K562 (cell line): ENCODE data around the gene TRIP10. TPM values are rescaled to one million over a fixed set of nuclear protein-coding genes. Genes with fewer than 3 reads are reported as not detected.

Experiments used
- ATAC-seq: fragments of 200-7000 bp; cut with Tn5 transposase; 3 replicates; pipeline ENCODE4 v1.9.1; 2020; ENCODE audit warnings: moderate library complexity
- BruUV-seq: library from RNA; stranded (reverse); fragments of 400-500 nt; replicated peaks from 2 replicates; lab custom pipeline; 2021; lab: Mats Ljungman, UMichigan
- CTCF ChIA-PET: fragments of 300-600 bp; formaldehyde crosslinking; extraction: SDS; loops from one replicate; lab custom pipeline; 2021; ENCODE audit warnings: low intra/inter-chr PET ratio; lab: Yijun Ruan, JAX
- POLR2A ChIA-PET: fragments of 300-600, 350-650 bp; sonication (Branson Sonifier 250); formaldehyde crosslinking; extraction: SDS; loops from one replicate; lab custom pipeline; 2021; ENCODE audit warnings: antibody characterized with exemption, inconsistent platforms; lab: Yijun Ruan, JAX
- DNase-seq, 4 experiments: peaks; one replicate each; pipeline versions ENCODE4 v3.0.0 to v3.0.0-alpha.2; 2011 to 2018; ENCODE audit warnings: low spot score in 3 of 4, mixed read lengths in 3 of 4; ENCODE audit errors: extremely low read depth in 1 of 4
- FAIRE-seq: peaks from 2 replicates; lab custom pipeline; 2011; peaks lifted over from hg19 to GRCh38; lab: Jason Lieb, UNC
- H2AFZ ChIP-seq: 2 replicates; pipeline ENCODE4 v1.6.0; 2011; ENCODE audit warnings: low read depth, low read length, control low read depth, inconsistent platforms
- H3K27ac ChIP-seq: fragments of 200-600 bp; 3 replicates; pipeline ENCODE4 v1.8.0; 2011; ENCODE audit warnings: low read depth, mild to moderate bottlenecking, control low read depth, inconsistent platforms, low read length, moderate library complexity, mixed read lengths; ENCODE audit errors: extremely low read depth
- H3K27me3 ChIP-seq, 2 experiments: fragments of 300-600 bp in 1 of 2; 2 replicates in 1 of 2; 3 replicates in 1 of 2; pipeline versions ENCODE4 v1.6.0 to v1.8.0; 2011; ENCODE audit warnings: inconsistent platforms in 2 of 2, low read length in 2 of 2, mild to moderate bottlenecking in 1 of 2, mixed read lengths in 1 of 2, moderate library complexity in 1 of 2; ENCODE audit not compliant: control insufficient read depth in 2 of 2, insufficient read depth in 2 of 2
- H3K36me3 ChIP-seq: fragments of 300-600 bp; 3 replicates; pipeline ENCODE4 v1.8.0; 2011; ENCODE audit warnings: mild to moderate bottlenecking, low read length, inconsistent platforms; ENCODE audit not compliant: control insufficient read depth, insufficient read depth
- H3K4me1 ChIP-seq, 2 experiments: fragments of 200-600 bp in 1 of 2; replicated peaks in 1 of 2; 2 replicates in 1 of 2; 3 replicates in 1 of 2; pipeline versions ENCODE4 v1.5.1 to v1.8.0; 2011; ENCODE audit warnings: inconsistent platforms in 2 of 2, low read length in 2 of 2, mild to moderate bottlenecking in 1 of 2, mixed read lengths in 1 of 2, moderate library complexity in 1 of 2; ENCODE audit not compliant: control insufficient read depth in 2 of 2, insufficient read depth in 2 of 2
- H3K4me2 ChIP-seq: 2 replicates; pipeline ENCODE4 v1.6.1; 2011; ENCODE audit warnings: low read length, control low read depth, inconsistent platforms, mixed read lengths; ENCODE audit not compliant: insufficient read depth
- H3K4me3 ChIP-seq: fragments of 200-600 bp; sonication (generic), shearing (Covaris generic); 2 replicates; pipeline ENCODE4 v1.5.1; 2016; ENCODE audit warnings: control low read depth, inconsistent platforms
- H3K79me2 ChIP-seq: fragments of 200-600 bp; 3 replicates; pipeline ENCODE4 v1.8.0; 2011; ENCODE audit warnings: low read length, inconsistent platforms; ENCODE audit not compliant: control insufficient read depth, insufficient read depth
- H3K9ac ChIP-seq, 2 experiments: 2 replicates each; pipeline versions ENCODE4 v1.6.0 to v1.6.1; 2011; ENCODE audit warnings: low read depth in 2 of 2, low read length in 2 of 2, control low read depth in 1 of 2, inconsistent platforms in 1 of 2, mild to moderate bottlenecking in 1 of 2, mixed read lengths in 1 of 2; ENCODE audit not compliant: insufficient read depth in 1 of 2
- H3K9me1 ChIP-seq: one replicate; pipeline ENCODE4 v1.6.0; 2011; ENCODE audit warnings: inconsistent platforms, mild to moderate bottlenecking, low read length, moderate library complexity; ENCODE audit not compliant: control insufficient read depth, insufficient read depth
- H3K9me3 ChIP-seq: replicated peaks from 2 replicates; pipeline ENCODE4 v1.5.1; 2011; ENCODE audit warnings: low read depth, low read length, inconsistent platforms; ENCODE audit not compliant: control insufficient read depth, insufficient read depth
- H4K20me1 ChIP-seq: replicated peaks from 2 replicates; pipeline ENCODE4 v1.6.1; 2011; ENCODE audit warnings: low read length, inconsistent platforms, mixed read lengths; ENCODE audit not compliant: control insufficient read depth, insufficient read depth
- PTRF ChIP-seq: fragments of 450-650 bp; IDR thresholded peaks from 2 replicates; pipeline ENCODE4 v1.6.1; 2016; ENCODE audit warnings: mild to moderate bottlenecking, missing genetic modification characterization, missing compliant biosample characterization
- RB1 ChIP-seq: fragments of 450-650 bp; IDR thresholded peaks from 2 replicates; pipeline ENCODE4 v1.6.1; 2017; ENCODE audit warnings: low read depth, mild to moderate bottlenecking
- SMAD2 ChIP-seq: fragments of 150-350 bp; IDR thresholded peaks from 2 replicates; pipeline ENCODE4 v1.6.1; 2014; ENCODE audit warnings: low read depth, mild to moderate bottlenecking, low read length
- TFAM ChIP-seq: fragments of 250-450 bp; sonication (Bioruptor Pico); conservative IDR thresholded peaks from 2 replicates; pipeline ENCODE4 v1.5.0; 2021; ENCODE audit warnings: mild to moderate bottlenecking, moderate library complexity
- VEZF1 ChIP-seq: fragments of 200-800 bp; sonication (Bioruptor generic); IDR thresholded peaks from 2 replicates; pipeline ENCODE4 v1.6.1; 2017; ENCODE audit warnings: missing genetic modification characterization, missing compliant biosample characterization
- ZNF263 ChIP-seq: sonication (generic); formaldehyde crosslinking; IDR thresholded peaks from 2 replicates; pipeline ENCODE4 v1.8.0; 2022; ENCODE audit warnings: mild to moderate bottlenecking, missing genetic modification reagents, borderline replicate concordance
- WGBS: fragments of 100-300 bp; shearing (Covaris generic); methylation state at CpG from one replicate; pipeline ENCODE4 v1.1.6; 2016; ENCODE audit warnings: low coverage, mixed read lengths; ENCODE audit not compliant: insufficient coverage; ENCODE audit errors: missing lambda C conversion rate; 5-methylcytosine and 5-hydroxymethylcytosine counted together
- in situ Hi-C: fragments of 300-500 bp; cut with MboI; formaldehyde crosslinking; loops from 4 replicates; pipeline ENCODE4 v1.15.0; 2018; ENCODE audit warnings: inconsistent platforms, mixed read lengths
- intact Hi-C: fragments of 100-400 bp; cut with micrococcal nuclease; formaldehyde crosslinking; loops from 2 replicates; pipeline ENCODE4 v1.14.2; 2022
- polyA plus RNA-seq, 8 experiments: library from polyadenylated mRNA; depleted of rRNA in 4 of 8; stranded (reverse) in 5 of 8; unstranded in 3 of 8; fragments of >200 nt; fragmentation: Nextera tagmentation in 2 of 8; fragmentation: Illumina TruSeq in 1 of 8; extraction: Ambion mirVana in 2 of 8; extraction: Trizol in 1 of 8; gene quantifications; 2 replicates each; pipeline versions ENCODE4 v1.2.1 to v1.2.3, GENCODE V29; 2011 to 2014; ENCODE audit warnings: inconsistent platforms in 1 of 8, missing spikeins in 1 of 8
- total RNA-seq, 7 experiments: library from RNA; depleted of rRNA in 6 of 7; stranded (reverse); fragments of >200 nt in 6 of 7; fragmentation: Illumina TruSeq in 2 of 7; extraction: Trizol in 2 of 7; gene quantifications; 2 replicates each; pipeline versions ENCODE4 v1.2.1 to v1.2.3, GENCODE V29; 2011 to 2021; ENCODE audit warnings: low replicate concordance in 1 of 7

The TRIP10 gene
- total and polyA plus RNA-seq, 9 of the 15 experiments (the other 6 are each of a cell fraction or from before 2014, with no cell fraction given), result 1.2 to 66.8 (median 36.1) TPM

- CTCF ChIA-PET, result interaction anchor here (0.6 kb wide), 1 partner anchor 49 kb away, joined by 4 read pairs; no protein-coding TSS in a partner anchor
- in situ Hi-C loops (no loop called here), intact Hi-C loops (no loop called here)
- Histone ChIP-seq H2AFZ (no peak overlapping the region), H3K4me2 (no peak overlapping the region), H4K20me1 (no peaks in the 10 kb centered on the region), H3K27ac (no peak overlapping the region), H3K9me1 (no peaks in the 10 kb centered on the region), H3K79me2 (no peaks in the 10 kb centered on the region), H3K9me3 (no peaks in the 10 kb centered on the region), H3K4me3 (no peak overlapping the region), H3K9ac (peak overlapping the region in 1 of 2 experiments; percentile 50; a peak in 2 of 4 replicates), H3K4me1 (peaks cover 0 to 35% of the 10 kb centered on the region in 2 experiments; a peak in 3 of 5 replicates), H3K27me3 (no peaks in the 10 kb centered on the region), H3K36me3 (peaks cover 42% of the 10 kb centered on the region; the same call in 2 of the 3 replicates)
- DNase-seq, result no peak
- peak; percentile 82 for TF ChIP-seq ZNF263 (CRISPR knock-in tag)
- TF ChIP-seq PTRF (tag), result no peak
- TF ChIP-seq TFAM, result no peak
- no peak for TF ChIP-seq SMAD2
- no peak for TF ChIP-seq VEZF1 (CRISPR knock-in tag)
- no peak for TF ChIP-seq RB1
- no TSS peak for BruUV-seq
- POLR2A ChIA-PET, result interaction anchor here (1.4 to 1.8 kb wide), 2 partner anchors 12 kb away, joined by 5 to 11 read pairs; partner anchors contain the start of gene SH2D3A
- no peak for FAIRE-seq
- WGBS, result 87% methylated on average over 19 of the region's 23 CpGs
- no peak for ATAC-seq
Measured at GRCh38 chr19:6754653-6755463, 15.4 kb downstream of the TRIP10 start.
